ENCODE data around the gene PDK1.

- TF ChIP-seq, protein P1, sequence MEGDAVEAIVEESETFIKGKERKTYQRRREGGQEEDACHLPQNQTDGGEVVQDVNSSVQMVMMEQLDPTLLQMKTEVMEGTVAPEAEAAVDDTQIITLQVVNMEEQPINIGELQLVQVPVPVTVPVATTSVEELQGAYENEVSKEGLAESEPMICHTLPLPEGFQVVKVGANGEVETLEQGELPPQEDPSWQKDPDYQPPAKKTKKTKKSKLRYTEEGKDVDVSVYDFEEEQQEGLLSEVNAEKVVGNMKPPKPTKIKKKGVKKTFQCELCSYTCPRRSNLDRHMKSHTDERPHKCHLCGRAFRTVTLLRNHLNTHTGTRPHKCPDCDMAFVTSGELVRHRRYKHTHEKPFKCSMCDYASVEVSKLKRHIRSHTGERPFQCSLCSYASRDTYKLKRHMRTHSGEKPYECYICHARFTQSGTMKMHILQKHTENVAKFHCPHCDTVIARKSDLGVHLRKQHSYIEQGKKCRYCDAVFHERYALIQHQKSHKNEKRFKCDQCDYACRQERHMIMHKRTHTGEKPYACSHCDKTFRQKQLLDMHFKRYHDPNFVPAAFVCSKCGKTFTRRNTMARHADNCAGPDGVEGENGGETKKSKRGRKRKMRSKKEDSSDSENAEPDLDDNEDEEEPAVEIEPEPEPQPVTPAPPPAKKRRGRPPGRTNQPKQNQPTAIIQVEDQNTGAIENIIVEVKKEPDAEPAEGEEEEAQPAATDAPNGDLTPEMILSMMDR (IDR thresholded peaks at IDR 0.05; ENCODE audit: insufficient read depth, low read length, poor library complexity, severe bottlenecking) = no peak
- no peak for TF ChIP-seq EZH2phosphoT487 (conservative IDR thresholded peaks at IDR 0.05; ENCODE audit: low read length)
These were observed 4.8 kb downstream of the PDK1 start for GRCh38 chr2:172560721-172561120.

Data from SU-DHL-6 (cell line).